Measurements from ENCODE around the gene MEX3A.
"Not testable (repeated sequence)": the region's sequence is repeated elsewhere in the genome, so short reads cannot be mapped to it uniquely, and the experiment has no call there.

Gene MEX3A

DNA sequence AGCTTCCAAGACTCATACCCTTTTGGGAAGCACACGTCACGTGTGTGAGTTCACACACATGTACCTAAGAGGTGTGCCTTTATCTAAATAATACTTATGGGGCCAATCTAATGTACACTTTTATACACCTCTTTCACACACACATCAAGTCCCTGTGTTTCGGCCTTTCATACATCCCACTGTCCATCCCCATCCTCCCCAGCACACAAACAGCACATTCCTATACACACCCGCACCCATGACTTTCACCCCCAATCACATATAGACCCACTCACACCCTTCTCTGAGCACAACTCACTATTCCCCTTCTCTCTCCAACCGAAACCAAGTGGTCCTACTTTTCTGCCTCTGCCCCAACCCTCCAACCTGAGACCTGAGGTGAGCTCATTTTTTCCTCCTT lies 3.5 kb downstream of the MEX3A start:
- no peak overlapping the region for H3K27ac Mint-ChIP-seq
- peaks cover 28% of the 10 kb centered on the region for H3K27me3 Mint-ChIP-seq
- peaks cover 8% of the 10 kb centered on the region for H3K4me1 Mint-ChIP-seq

DNA sequence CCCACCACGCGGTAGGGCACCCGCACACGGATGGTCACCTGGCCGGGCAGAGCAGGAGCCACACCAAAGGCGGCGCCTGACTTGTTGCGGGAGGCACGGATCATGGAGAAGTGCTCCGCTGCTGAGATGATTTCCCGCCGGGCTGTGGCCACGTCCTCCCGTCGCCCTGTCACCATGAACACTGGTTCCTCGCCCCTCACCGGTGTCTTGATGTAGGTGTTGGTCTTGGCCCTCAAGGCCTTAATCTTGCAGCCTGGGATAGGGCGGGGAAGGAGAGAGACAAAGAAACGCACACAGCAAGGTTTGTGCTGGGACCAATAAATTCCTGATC lies 4.9 kb downstream of the MEX3A start:
- DNase-seq, result no peak
- Mint-ChIP-seq H3K4me1 (no peaks in the 10 kb centered on the region), H3K9me3 (no peaks in the 10 kb centered on the region), H3K27ac (no peak overlapping the region), H3K4me3 (no peak overlapping the region), H3K27me3 (peaks cover 18% of the 10 kb centered on the region)
- ATAC-seq, result no peak

More for the DNA sequence above, 3.5 kb downstream of the MEX3A start:
- H3K4me3 Mint-ChIP-seq, result no peak overlapping the region
- DNase-seq, result no peak
- no peak for ATAC-seq
- H3K9me3 Mint-ChIP-seq, result no peaks in the 10 kb centered on the region

- H3K4me3 Mint-ChIP-seq, result peak overlapping the region in 1 of 2 donors; percentile 15
- no peaks in the 10 kb centered on the region for H3K4me1 Mint-ChIP-seq
- ATAC-seq (peak; percentile 71), DNase-seq (no peak)
- H3K27me3 Mint-ChIP-seq, result peaks cover 18% of the 10 kb centered on the region
- H3K27ac Mint-ChIP-seq, result no peak overlapping the region
- no peaks in the 10 kb centered on the region for H3K9me3 Mint-ChIP-seq
These were observed 5.4 kb downstream of the MEX3A start for GRCh38 chr1:156076609-156077429.

DNA sequence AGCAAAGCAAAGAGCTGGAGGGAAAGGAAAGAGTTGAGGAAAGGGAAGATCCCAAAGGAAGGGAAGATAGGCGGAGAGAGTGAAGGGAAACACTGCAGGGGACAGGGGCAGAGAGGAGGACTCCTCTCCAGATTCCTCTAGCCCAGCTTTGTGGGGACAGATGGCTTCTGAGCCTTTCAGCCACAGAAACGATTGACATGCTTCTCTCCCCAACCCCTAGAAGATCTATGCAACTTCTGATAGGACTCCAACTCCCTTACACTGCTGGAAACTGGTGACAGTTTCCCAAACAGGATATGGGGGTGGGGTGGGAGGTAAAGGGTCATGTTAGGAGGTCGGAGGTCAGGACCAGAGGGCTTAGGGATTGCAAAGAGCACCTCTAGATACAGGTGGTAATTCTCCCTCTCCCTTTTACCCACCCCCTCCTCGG lies 6.5 kb downstream of the MEX3A start:
- DNase-seq (no peak), ATAC-seq (no peak)
- Mint-ChIP-seq H3K27ac (no peak overlapping the region), H3K4me1 (no peaks in the 10 kb centered on the region), H3K4me3 (no peak overlapping the region), H3K9me3 (no peaks in the 10 kb centered on the region), H3K27me3 (peaks cover 12% of the 10 kb centered on the region)

- Mint-ChIP-seq H3K9me3 (no peaks in the 10 kb centered on the region), H3K4me3 (no peak overlapping the region)
These were observed 7.1 kb downstream of the MEX3A start for GRCh38 chr1:156075162-156075561.

GRCh38 chr1:156074661-156075060 lies 7.6 kb downstream of the MEX3A start:
- ATAC-seq (no peak), DNase-seq (no peak)
- H3K27ac Mint-ChIP-seq, result no peak overlapping the region
- H3K27me3 Mint-ChIP-seq, result peaks cover 8% of the 10 kb centered on the region
- H3K4me1 Mint-ChIP-seq, result no peaks in the 10 kb centered on the region
- H3K9me3 Mint-ChIP-seq, result no peaks in the 10 kb centered on the region
- no peak overlapping the region for H3K4me3 Mint-ChIP-seq

More at GRCh38 chr1:156075162-156075561, 7.1 kb downstream of the MEX3A start:
- DNase-seq, result no peak
- H3K4me1 Mint-ChIP-seq, result no peaks in the 10 kb centered on the region
- ATAC-seq, result no peak
- no peak overlapping the region for H3K27ac Mint-ChIP-seq
- peaks cover 8% of the 10 kb centered on the region for H3K27me3 Mint-ChIP-seq

DNA sequence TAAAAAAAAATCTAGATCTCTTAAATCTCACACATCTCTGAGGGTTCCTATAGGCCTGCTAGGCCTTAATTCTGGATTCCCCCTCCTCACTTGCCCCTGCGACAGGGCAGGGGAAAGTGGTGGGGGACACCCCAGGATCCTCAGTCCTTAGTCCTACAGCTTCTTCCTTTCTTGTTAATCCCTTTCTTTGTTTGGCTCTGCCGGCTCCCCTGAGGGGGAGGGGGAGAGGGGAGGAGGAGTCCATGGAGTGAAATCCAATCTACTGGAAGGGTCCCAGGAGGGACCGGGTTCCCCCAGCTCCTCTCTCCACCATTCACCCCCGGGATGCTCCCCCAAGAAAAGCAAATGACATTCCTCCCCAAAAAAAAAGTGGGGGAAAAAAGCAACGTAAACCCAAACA lies 8.5 kb downstream of the MEX3A start:
- ATAC-seq (no peak), DNase-seq (no peak)
- no peaks in the 10 kb centered on the region for H3K9me3 Mint-ChIP-seq
- H3K4me3 Mint-ChIP-seq, result no peak overlapping the region
- H3K27ac Mint-ChIP-seq, result no peak overlapping the region
- H3K27me3 Mint-ChIP-seq, result peaks cover 1% of the 10 kb centered on the region
- no peaks in the 10 kb centered on the region for H3K4me1 Mint-ChIP-seq

GRCh38 chr1:156073110-156073687 lies 9.1 kb downstream of the MEX3A start:
- Mint-ChIP-seq H3K4me1 (no peaks in the 10 kb centered on the region), H3K9me3 (no peaks in the 10 kb centered on the region), H3K27ac (no peak overlapping the region), H3K27me3 (no peaks in the 10 kb centered on the region), H3K4me3 (no peak overlapping the region)
- DNase-seq, result no peak
- no peak for ATAC-seq

- Mint-ChIP-seq H3K27ac (no peak overlapping the region), H3K9me3 (no peaks in the 10 kb centered on the region), H3K4me3 (no peak overlapping the region), H3K4me1 (no peaks in the 10 kb centered on the region), H3K27me3 (no peaks in the 10 kb centered on the region)
- ATAC-seq (no peak), DNase-seq (no peak)
These were observed 10.0 kb downstream of the MEX3A start for GRCh38 chr1:156072251-156072650.

DNA sequence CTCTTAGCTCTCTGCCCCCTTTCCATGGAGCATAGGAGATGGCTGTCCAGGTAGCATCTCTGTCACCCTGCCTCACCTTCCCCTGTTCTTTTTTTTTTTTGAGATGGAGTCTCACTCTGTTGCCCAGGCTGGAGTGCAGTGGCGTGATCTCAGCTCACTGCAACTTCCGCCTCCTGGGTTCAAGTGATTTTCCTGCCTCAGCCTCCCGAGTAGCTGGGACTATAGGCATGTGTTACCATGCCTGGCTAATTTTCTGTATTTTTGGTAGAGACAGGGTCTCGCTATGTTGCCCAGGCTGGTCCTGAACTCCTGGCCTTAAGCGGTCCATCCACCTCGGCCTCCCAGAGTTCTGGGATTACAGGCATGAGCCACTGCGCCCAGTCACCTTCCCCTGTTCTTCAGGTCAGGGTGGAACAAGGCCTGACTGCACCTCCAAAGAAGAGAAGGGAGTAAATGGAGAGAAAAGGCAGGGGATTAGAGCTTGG lies 10.9 kb downstream of the MEX3A start:
- not testable (repeated sequence) for H3K4me3 Mint-ChIP-seq, H3K9me3 Mint-ChIP-seq, H3K27ac Mint-ChIP-seq, H3K27me3 Mint-ChIP-seq, H3K4me1 Mint-ChIP-seq, ATAC-seq, DNase-seq

DNA sequence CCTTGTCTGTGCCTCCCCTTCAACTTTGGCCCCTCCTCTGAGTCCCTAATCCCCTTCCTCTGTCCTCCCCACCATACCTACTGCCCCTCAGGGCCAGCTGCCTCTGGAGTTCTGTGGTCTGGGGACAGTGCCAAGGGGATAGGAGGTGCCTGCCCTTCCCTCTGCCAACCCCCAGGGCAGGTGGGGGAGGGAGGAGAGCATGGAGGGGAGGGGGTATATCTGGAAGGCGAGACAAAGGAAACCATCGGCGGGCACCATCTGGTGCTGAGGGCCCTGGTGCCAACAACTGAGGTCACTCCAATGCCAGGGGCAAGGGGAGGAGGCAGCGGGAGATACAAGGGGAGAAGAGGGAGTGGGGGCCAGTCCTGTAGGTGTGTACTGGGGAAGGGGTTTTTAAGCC lies 11.7 kb downstream of the MEX3A start:
- no peak overlapping the region for H3K27ac Mint-ChIP-seq
- no peaks in the 10 kb centered on the region for H3K9me3 Mint-ChIP-seq
- no peak overlapping the region for H3K4me3 Mint-ChIP-seq
- DNase-seq, result no peak
- no peak for ATAC-seq
- H3K4me1 Mint-ChIP-seq, result peaks cover 6% of the 10 kb centered on the region
- H3K27me3 Mint-ChIP-seq, result no peaks in the 10 kb centered on the region

- no peak overlapping the region for H3K27ac Mint-ChIP-seq
- H3K9me3 Mint-ChIP-seq, result no peaks in the 10 kb centered on the region
- ATAC-seq (no peak), DNase-seq (no peak)
- peaks cover 14% of the 10 kb centered on the region for H3K4me1 Mint-ChIP-seq
- H3K4me3 Mint-ChIP-seq, result no peak overlapping the region
- no peaks in the 10 kb centered on the region for H3K27me3 Mint-ChIP-seq
These were observed 12.5 kb downstream of the MEX3A start for GRCh38 chr1:156069490-156070455.

DNA sequence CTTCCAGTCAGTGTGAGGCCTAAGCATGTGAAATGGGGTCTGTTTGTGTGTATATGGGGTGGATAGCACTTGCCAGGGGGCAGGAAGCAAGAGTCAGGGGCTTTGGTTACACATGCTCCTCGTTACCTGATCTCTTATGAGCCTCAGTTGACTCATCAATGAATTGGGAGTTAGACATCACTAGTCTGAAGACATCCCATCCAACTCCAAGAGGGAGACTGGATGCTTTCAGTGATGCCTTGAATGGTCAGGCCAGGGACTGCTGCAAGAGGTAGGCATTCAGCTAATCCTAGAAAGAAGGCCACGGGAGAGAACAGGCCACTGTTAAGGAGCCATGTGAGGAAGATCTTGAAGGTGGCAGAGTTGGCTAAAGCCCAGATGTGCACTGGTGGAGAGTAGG lies 15.0 kb downstream of the MEX3A start:
- DNase-seq (no peak), ATAC-seq (no peak)
- Mint-ChIP-seq H3K27ac (no peak overlapping the region), H3K4me3 (no peak overlapping the region), H3K27me3 (no peaks in the 10 kb centered on the region), H3K4me1 (peaks cover 19% of the 10 kb centered on the region), H3K9me3 (no peaks in the 10 kb centered on the region)

GRCh38 chr1:156065871-156066270 lies 16.4 kb downstream of the MEX3A start:
- ATAC-seq (no peak), DNase-seq (no peak)
- H3K27ac Mint-ChIP-seq, result no peak overlapping the region
- H3K4me3 Mint-ChIP-seq, result no peak overlapping the region
- peaks cover 19% of the 10 kb centered on the region for H3K4me1 Mint-ChIP-seq
- no peaks in the 10 kb centered on the region for H3K9me3 Mint-ChIP-seq
- H3K27me3 Mint-ChIP-seq, result no peaks in the 10 kb centered on the region

DNA sequence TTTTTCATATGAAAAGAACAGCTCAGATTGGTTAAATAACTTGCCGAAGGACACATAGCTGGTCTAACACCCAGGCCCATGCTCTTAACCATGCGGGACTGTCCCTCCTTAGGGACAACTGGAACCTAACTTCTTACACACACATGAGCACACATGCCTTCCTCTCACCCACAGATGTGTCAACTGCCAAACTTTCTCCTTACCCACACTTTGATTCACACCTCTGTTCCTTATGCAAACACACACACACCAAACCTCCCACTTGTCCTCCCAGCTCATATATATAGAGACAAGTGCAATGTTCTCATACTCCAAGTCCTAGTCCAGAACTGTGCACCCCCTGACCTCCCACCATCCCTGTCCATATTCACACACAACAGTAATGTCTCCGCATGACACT lies 17.1 kb downstream of the MEX3A start:
- Mint-ChIP-seq H3K4me1 (peaks cover 19% of the 10 kb centered on the region), H3K9me3 (no peaks in the 10 kb centered on the region), H3K4me3 (no peak overlapping the region), H3K27ac (peak overlapping the region in 1 of 2 donors; percentile 49), H3K27me3 (no peaks in the 10 kb centered on the region)
- ATAC-seq (peak; percentile 16), DNase-seq (no peak)

GRCh38 chr1:156064615-156065014 lies 17.6 kb downstream of the MEX3A start:
- no peaks in the 10 kb centered on the region for H3K27me3 Mint-ChIP-seq
- DNase-seq (no peak), ATAC-seq (peak; percentile 42)
- peaks cover 19% of the 10 kb centered on the region for H3K4me1 Mint-ChIP-seq
- H3K4me3 Mint-ChIP-seq, result no peak overlapping the region
- no peaks in the 10 kb centered on the region for H3K9me3 Mint-ChIP-seq
- peak overlapping the region in 1 of 2 donors; percentile 49 for H3K27ac Mint-ChIP-seq

All from stimulated activated naive CD8-positive, alpha-beta T cell treated with anti-CD3 and anti-CD28 coated beads, Interleukin-15, amount 100 ng/mL, for 72 hours (primary cell).